Gastrocnemius medialis (tissue), 4 donors: ENCODE data around the gene SEMA3A. TPM values are rescaled to one million over a fixed set of nuclear protein-coding genes. Genes with fewer than 3 reads are reported as not detected.

ENCODE experiments used
- ATAC-seq, 2 donors: fragments of 150-250 bp; one replicate each; pipeline ENCODE4 v1.9.1; 2016
- DNase-seq, 2 donors: peaks; one replicate each; pipeline ENCODE4 v3.0.0-alpha.2; 2019
- H3K27ac ChIP-seq, 4 donors: fragments of 200-600 bp; sonication (generic); 1 replicate in 1 of 4; 2 replicates in 3 of 4; pipeline ENCODE4 v1.5.1; 2016 to 2018; ENCODE audit warnings: mild to moderate bottlenecking in 2 of 4, moderate library complexity in 1 of 4
- H3K27me3 ChIP-seq, 3 donors: fragments of 200-600 bp; sonication (generic) in 2 of 3; 1 replicate in 1 of 3; 2 replicates in 2 of 3; pipeline versions ENCODE4 v1.5.1 to v1.6.0; 2016 to 2019; ENCODE audit warnings: mild to moderate bottlenecking in 1 of 3, moderate library complexity in 1 of 3
- H3K36me3 ChIP-seq, 2 donors: fragments of 200-600 bp; sonication (generic) in 1 of 2; one replicate each; pipeline ENCODE4 v1.5.1; 2017 to 2018
- H3K4me1 ChIP-seq, 2 donors: fragments of 200-600 bp; sonication (generic) in 1 of 2; one replicate each; pipeline ENCODE4 v1.5.1; 2016 to 2017; ENCODE audit warnings: mild to moderate bottlenecking in 2 of 2
- H3K4me3 ChIP-seq, 4 donors: fragments of 200-600 bp; sonication (generic) in 3 of 4; 1 replicate in 1 of 4; 2 replicates in 3 of 4; pipeline ENCODE4 v1.5.1; 2016 to 2019; ENCODE audit warnings: mild to moderate bottlenecking in 2 of 4
- H3K9me3 ChIP-seq, 3 donors: fragments of 200-600 bp; sonication (generic) in 2 of 3; 1 replicate in 1 of 3; 2 replicates in 2 of 3; pipeline ENCODE4 v1.5.1; 2016 to 2019
- POLR2A ChIP-seq, 2 donors: fragments of 450-650 bp; IDR thresholded peaks; one replicate each; pipeline ENCODE4 v1.6.1; 2017; ENCODE audit warnings: antibody characterized with exemption in 2 of 2, mild to moderate bottlenecking in 2 of 2, moderate library complexity in 2 of 2
- in situ Hi-C, 4 donors: fragments of 200-750 bp; cut with MboI; loops; one replicate each; pipeline versions ENCODE4 v1.15.0 to v1.8.0; 2017; ENCODE audit warnings: low sequenced_read_pairs in 4 of 4
- intact Hi-C: fragments of 100-400 bp; cut with DNase I; formaldehyde crosslinking; loops from one replicate; pipeline ENCODE4 v1.15.1; 2023; ENCODE audit warnings: low total_unique reads
- total RNA-seq, 4 donors: library from RNA; depleted of rRNA; stranded (reverse); fragments of >200 nt; gene quantifications; one replicate each; pipeline versions ENCODE4 v1.1.0 to v1.2.3, GENCODE V29; 2016
- TF ChIP-seq, protein P1 (sequence below), 5 experiments: fragments of 450-650 bp in 3 of 5; fragments of 200-600 bp in 2 of 5; sonication (generic) in 2 of 5; IDR thresholded peaks in 4 of 5; conservative IDR thresholded peaks in 1 of 5; 1 replicate in 4 of 5; 2 replicates in 1 of 5; pipeline ENCODE4 v1.5.1; 2016 to 2019; ENCODE audit warnings: antibody characterized with exemption in 5 of 5, mild to moderate bottlenecking in 3 of 5, moderate library complexity in 3 of 5

The SEMA3A gene
- total RNA-seq, 4 donors from 2014 or later, result 0.07 to 0.29 (median 0.13) TPM

GRCh38 chr7:84175461-84175860 lies 19.1 kb downstream of the SEMA3A start:
- no peaks in the 10 kb centered on the region for H3K27me3 ChIP-seq
- ATAC-seq, result no peak
- H3K36me3 ChIP-seq, result no peaks in the 10 kb centered on the region
- DNase-seq, result no peak
- H3K4me1 ChIP-seq, result no peaks in the 10 kb centered on the region
- TF ChIP-seq, protein P1, sequence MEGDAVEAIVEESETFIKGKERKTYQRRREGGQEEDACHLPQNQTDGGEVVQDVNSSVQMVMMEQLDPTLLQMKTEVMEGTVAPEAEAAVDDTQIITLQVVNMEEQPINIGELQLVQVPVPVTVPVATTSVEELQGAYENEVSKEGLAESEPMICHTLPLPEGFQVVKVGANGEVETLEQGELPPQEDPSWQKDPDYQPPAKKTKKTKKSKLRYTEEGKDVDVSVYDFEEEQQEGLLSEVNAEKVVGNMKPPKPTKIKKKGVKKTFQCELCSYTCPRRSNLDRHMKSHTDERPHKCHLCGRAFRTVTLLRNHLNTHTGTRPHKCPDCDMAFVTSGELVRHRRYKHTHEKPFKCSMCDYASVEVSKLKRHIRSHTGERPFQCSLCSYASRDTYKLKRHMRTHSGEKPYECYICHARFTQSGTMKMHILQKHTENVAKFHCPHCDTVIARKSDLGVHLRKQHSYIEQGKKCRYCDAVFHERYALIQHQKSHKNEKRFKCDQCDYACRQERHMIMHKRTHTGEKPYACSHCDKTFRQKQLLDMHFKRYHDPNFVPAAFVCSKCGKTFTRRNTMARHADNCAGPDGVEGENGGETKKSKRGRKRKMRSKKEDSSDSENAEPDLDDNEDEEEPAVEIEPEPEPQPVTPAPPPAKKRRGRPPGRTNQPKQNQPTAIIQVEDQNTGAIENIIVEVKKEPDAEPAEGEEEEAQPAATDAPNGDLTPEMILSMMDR (IDR thresholded peaks at IDR 0.05 in 4 of 5, conservative IDR thresholded peaks at IDR 0.05 in 1 of 5), result no peak
- no peak for TF ChIP-seq POLR2A (IDR thresholded peaks at IDR 0.05)
- no peak overlapping the region for H3K27ac ChIP-seq
- no peaks in the 10 kb centered on the region for H3K9me3 ChIP-seq
- H3K4me3 ChIP-seq, result no peak overlapping the region
- in situ Hi-C loops (no loop called here), intact Hi-C loops (no loop called here)

- in situ Hi-C loops (no loop called here), intact Hi-C loops (no loop called here)
- Histone ChIP-seq H3K36me3 (no peaks in the 10 kb centered on the region), H3K27ac (no peak overlapping the region), H3K9me3 (no peaks in the 10 kb centered on the region), H3K4me3 (no peak overlapping the region), H3K27me3 (no peaks in the 10 kb centered on the region), H3K4me1 (no peaks in the 10 kb centered on the region)
- ATAC-seq (no peak), DNase-seq (no peak)
- no peak for TF ChIP-seq POLR2A (IDR thresholded peaks at IDR 0.05)
- TF ChIP-seq, protein P1 (IDR thresholded peaks at IDR 0.05 in 4 of 5, conservative IDR thresholded peaks at IDR 0.05 in 1 of 5), result no peak
These were observed 23.9 kb downstream of the SEMA3A start for GRCh38 chr7:84170646-84171045.

GRCh38 chr7:84162584-84162983 lies 32.0 kb downstream of the SEMA3A start:
- Histone ChIP-seq H3K27ac (no peak overlapping the region), H3K4me1 (no peaks in the 10 kb centered on the region), H3K27me3 (no peaks in the 10 kb centered on the region), H3K36me3 (no peaks in the 10 kb centered on the region), H3K4me3 (no peak overlapping the region), H3K9me3 (no peaks in the 10 kb centered on the region)
- in situ Hi-C loops, result no loop called here
- ATAC-seq (no peak), DNase-seq (no peak)
- TF ChIP-seq, protein P1 (IDR thresholded peaks at IDR 0.05 in 4 of 5, conservative IDR thresholded peaks at IDR 0.05 in 1 of 5), result no peak
- no peak for TF ChIP-seq POLR2A (IDR thresholded peaks at IDR 0.05)
- intact Hi-C loops, result no loop called here

DNA sequence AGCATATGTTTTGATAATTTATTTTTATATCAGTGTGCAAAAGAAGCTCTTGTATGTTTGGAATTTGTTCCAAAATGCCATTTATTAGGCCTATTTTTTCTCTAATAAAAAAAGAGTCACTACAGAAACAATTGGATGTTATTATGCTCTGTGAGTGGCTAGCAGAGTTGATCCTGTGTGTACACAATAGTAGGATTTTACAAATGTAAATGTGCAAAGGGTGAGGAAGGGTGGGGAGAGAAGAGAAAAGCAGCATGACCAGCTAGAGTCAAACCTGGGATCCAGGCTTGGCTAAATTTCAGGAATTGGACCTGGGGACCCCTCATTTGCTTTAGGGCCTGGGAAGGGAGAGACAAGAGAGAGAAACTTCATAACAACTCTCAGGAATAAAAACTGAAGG lies 32.5 kb downstream of the SEMA3A start:
- intact Hi-C loops, result no loop called here
- TF ChIP-seq, protein P1 (IDR thresholded peaks at IDR 0.05 in 4 of 5, conservative IDR thresholded peaks at IDR 0.05 in 1 of 5), result no peak
- no peak for TF ChIP-seq POLR2A (IDR thresholded peaks at IDR 0.05)

DNA sequence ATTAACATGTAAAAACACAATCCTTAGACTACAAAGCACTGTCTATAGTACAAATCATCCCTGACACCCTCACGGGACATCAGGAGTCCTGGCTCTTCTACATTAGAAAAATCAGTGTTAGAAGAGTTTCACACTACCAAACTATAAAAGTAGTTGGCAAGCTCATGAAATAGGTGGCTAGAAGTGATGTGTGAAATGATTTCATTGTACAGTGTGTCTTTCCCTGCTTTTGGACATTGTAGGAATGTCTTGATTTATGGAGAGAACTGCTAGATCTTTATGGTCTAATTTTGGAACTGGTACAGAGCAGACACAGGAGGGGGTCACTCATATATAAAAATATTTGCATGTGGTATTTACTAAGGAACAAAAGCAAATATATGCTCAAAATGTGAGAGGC lies 33.2 kb downstream of the SEMA3A start:
- Histone ChIP-seq H3K9me3 (no peaks in the 10 kb centered on the region), H3K27me3 (no peaks in the 10 kb centered on the region), H3K27ac (no peak overlapping the region), H3K36me3 (no peaks in the 10 kb centered on the region), H3K4me1 (no peaks in the 10 kb centered on the region), H3K4me3 (no peak overlapping the region)
- intact Hi-C loops (no loop called here), in situ Hi-C loops (no loop called here)
- ATAC-seq, result no peak
- no peak for DNase-seq
- TF ChIP-seq POLR2A (IDR thresholded peaks at IDR 0.05), result no peak
- TF ChIP-seq, protein P1 (IDR thresholded peaks at IDR 0.05 in 4 of 5, conservative IDR thresholded peaks at IDR 0.05 in 1 of 5), result no peak

More for the DNA sequence above, 32.5 kb downstream of the SEMA3A start:
- in situ Hi-C loops, result no loop called here
- Histone ChIP-seq H3K36me3 (no peaks in the 10 kb centered on the region), H3K27me3 (no peaks in the 10 kb centered on the region), H3K4me1 (no peaks in the 10 kb centered on the region), H3K27ac (no peak overlapping the region), H3K4me3 (no peak overlapping the region), H3K9me3 (no peaks in the 10 kb centered on the region)
- no peak for DNase-seq
- no peak for ATAC-seq
